K562 (cell line): Measurements from ENCODE around the gene ICAM3.

Source experiments
- DMBX1 ChIP-seq: fragments of 250-450 bp; sonication (Bioruptor Pico); IDR thresholded peaks from 2 replicates; pipeline ENCODE4 v1.8.0; 2022; ENCODE audit warnings: inconsistent platforms, mild to moderate bottlenecking, moderate library complexity, borderline replicate concordance
- EZH2 ChIP-seq: IDR thresholded peaks from 2 replicates; pipeline ENCODE4 v1.6.1; 2012; ENCODE audit warnings: low read depth, mild to moderate bottlenecking, inconsistent platforms, low read length, borderline replicate concordance
- GATAD2B ChIP-seq: fragments of 450-650 bp; IDR thresholded peaks from 2 replicates; pipeline ENCODE4 v1.6.1; 2017; ENCODE audit warnings: mild to moderate bottlenecking, borderline replicate concordance
- HDAC6 ChIP-seq: IDR thresholded peaks from 2 replicates; pipeline ENCODE4 v1.6.1; 2012; ENCODE audit warnings: low read depth, mild to moderate bottlenecking, control low read depth, inconsistent platforms, low read length, moderate library complexity
- ILK ChIP-seq: fragments of 450-650 bp; IDR thresholded peaks from 2 replicates; pipeline ENCODE4 v1.6.1; 2016; ENCODE audit warnings: missing genetic modification characterization, low read depth, mild to moderate bottlenecking, missing compliant biosample characterization, moderate library complexity, borderline replicate concordance
- NEUROD1 ChIP-seq: fragments of 150-350 bp; IDR thresholded peaks from 2 replicates; pipeline ENCODE4 v1.6.1; 2014; ENCODE audit warnings: borderline replicate concordance, low read length, low read depth; ENCODE audit not compliant: partially characterized antibody
- POLR2AphosphoS5 ChIP-seq: IDR thresholded peaks from 2 replicates; pipeline ENCODE4 v1.6.1; 2011; ENCODE audit warnings: mild to moderate bottlenecking, low read depth, low read length, moderate library complexity; ENCODE audit not compliant: control insufficient read depth, insufficient read depth
- STAG1 ChIP-seq: sonication (generic); formaldehyde crosslinking; IDR thresholded peaks from 2 replicates; pipeline ENCODE4 v1.5.0; 2020; ENCODE audit warnings: missing genetic modification reagents, borderline replicate concordance
- ZNF12 ChIP-seq: sonication (generic); formaldehyde crosslinking; IDR thresholded peaks from 2 replicates; pipeline ENCODE4 v1.4.0; 2020; ENCODE audit warnings: mild to moderate bottlenecking, missing genetic modification reagents
- TF ChIP-seq, protein P1 (sequence below): sonication (generic); formaldehyde crosslinking; IDR thresholded peaks from 2 replicates; pipeline ENCODE4 v1.8.0; 2022; ENCODE audit warnings: missing genetic modification reagents, mild to moderate bottlenecking, borderline replicate concordance
- TF ChIP-seq, protein P2 (sequence below): sonication (generic); formaldehyde crosslinking; IDR thresholded peaks from 2 replicates; pipeline ENCODE4 v1.8.1; 2022; ENCODE audit warnings: missing genetic modification reagents
- TF ChIP-seq, protein P3 (sequence below): fragments of 450-650 bp; IDR thresholded peaks from 2 replicates; pipeline ENCODE4 v1.6.1; 2016; ENCODE audit warnings: antibody characterized with exemption
- TF ChIP-seq, protein P4 (sequence below), 3 experiments: IDR thresholded peaks in 2 of 3; conservative IDR thresholded peaks in 1 of 3; 2 replicates each; pipeline ENCODE4 v1.5.1; 2011 to 2012; ENCODE audit warnings: low read length in 3 of 3, mild to moderate bottlenecking in 3 of 3, control low read depth in 2 of 3, improper control_type of control experiment in 1 of 3, inconsistent platforms in 1 of 3, low read depth in 1 of 3, mixed read lengths in 1 of 3, moderate library complexity in 1 of 3; ENCODE audit not compliant: insufficient read depth in 2 of 3

DNA sequence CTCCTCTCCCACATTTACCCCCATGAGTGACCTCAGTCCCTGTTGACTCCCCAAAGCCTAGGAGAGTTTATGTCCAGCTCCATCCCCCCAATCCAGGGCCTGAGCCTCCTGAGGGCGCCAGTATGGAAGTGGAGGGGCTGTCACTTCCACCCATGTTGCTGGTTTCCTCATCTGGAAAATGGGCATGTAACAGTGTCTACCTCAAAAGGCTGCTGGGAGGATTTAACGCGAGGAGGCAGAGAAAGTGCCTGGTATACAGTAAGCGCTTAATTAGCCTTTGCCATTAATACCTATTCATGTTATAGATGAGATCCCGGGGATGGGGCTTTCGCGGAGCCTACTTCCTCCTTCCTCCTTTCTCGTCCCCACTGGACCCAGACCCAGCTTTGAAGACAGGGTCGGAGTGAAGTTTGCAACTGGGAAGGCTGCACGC is 40.5 kb upstream of the ICAM3 start:
- TF ChIP-seq NEUROD1 (no peak), HDAC6 (no peak), GATAD2B (no peak), DMBX1 (CRISPR knock-in tag) (no peak), EZH2 (no peak), STAG1 (CRISPR knock-in tag) (no peak), ILK (no peak), ZNF12 (CRISPR knock-in tag) (no peak), POLR2AphosphoS5 (no peak)
- TF ChIP-seq, protein P1, sequence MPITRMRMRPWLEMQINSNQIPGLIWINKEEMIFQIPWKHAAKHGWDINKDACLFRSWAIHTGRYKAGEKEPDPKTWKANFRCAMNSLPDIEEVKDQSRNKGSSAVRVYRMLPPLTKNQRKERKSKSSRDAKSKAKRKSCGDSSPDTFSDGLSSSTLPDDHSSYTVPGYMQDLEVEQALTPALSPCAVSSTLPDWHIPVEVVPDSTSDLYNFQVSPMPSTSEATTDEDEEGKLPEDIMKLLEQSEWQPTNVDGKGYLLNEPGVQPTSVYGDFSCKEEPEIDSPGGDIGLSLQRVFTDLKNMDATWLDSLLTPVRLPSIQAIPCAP (CRISPR knock-in tag): no peak
- TF ChIP-seq, protein P2, sequence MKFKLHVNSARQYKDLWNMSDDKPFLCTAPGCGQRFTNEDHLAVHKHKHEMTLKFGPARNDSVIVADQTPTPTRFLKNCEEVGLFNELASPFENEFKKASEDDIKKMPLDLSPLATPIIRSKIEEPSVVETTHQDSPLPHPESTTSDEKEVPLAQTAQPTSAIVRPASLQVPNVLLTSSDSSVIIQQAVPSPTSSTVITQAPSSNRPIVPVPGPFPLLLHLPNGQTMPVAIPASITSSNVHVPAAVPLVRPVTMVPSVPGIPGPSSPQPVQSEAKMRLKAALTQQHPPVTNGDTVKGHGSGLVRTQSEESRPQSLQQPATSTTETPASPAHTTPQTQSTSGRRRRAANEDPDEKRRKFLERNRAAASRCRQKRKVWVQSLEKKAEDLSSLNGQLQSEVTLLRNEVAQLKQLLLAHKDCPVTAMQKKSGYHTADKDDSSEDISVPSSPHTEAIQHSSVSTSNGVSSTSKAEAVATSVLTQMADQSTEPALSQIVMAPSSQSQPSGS (CRISPR knock-in tag): no peak
- TF ChIP-seq, protein P3, sequence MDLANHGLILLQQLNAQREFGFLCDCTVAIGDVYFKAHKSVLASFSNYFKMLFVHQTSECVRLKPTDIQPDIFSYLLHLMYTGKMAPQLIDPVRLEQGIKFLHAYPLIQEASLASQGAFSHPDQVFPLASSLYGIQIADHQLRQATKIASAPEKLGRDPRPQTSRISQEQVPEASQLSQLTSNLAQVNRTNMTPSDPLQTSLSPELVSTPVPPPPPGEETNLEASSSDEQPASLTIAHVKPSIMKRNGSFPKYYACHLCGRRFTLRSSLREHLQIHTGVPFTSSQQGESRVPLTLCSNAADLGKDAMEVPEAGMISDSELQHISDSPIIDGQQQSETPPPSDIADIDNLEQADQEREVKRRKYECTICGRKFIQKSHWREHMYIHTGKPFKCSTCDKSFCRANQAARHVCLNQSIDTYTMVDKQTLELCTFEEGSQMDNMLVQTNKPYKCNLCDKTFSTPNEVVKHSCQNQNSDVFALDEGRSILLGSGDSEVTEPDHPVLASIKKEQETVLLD: no peak
- TF ChIP-seq, protein P4, sequence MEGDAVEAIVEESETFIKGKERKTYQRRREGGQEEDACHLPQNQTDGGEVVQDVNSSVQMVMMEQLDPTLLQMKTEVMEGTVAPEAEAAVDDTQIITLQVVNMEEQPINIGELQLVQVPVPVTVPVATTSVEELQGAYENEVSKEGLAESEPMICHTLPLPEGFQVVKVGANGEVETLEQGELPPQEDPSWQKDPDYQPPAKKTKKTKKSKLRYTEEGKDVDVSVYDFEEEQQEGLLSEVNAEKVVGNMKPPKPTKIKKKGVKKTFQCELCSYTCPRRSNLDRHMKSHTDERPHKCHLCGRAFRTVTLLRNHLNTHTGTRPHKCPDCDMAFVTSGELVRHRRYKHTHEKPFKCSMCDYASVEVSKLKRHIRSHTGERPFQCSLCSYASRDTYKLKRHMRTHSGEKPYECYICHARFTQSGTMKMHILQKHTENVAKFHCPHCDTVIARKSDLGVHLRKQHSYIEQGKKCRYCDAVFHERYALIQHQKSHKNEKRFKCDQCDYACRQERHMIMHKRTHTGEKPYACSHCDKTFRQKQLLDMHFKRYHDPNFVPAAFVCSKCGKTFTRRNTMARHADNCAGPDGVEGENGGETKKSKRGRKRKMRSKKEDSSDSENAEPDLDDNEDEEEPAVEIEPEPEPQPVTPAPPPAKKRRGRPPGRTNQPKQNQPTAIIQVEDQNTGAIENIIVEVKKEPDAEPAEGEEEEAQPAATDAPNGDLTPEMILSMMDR (IDR thresholded peaks at IDR 0.05 in 2 of 3, conservative IDR thresholded peaks at IDR 0.05 in 1 of 3; ENCODE audit: insufficient read depth in 2 of 3, low read depth in 1 of 3, low read length in 3 of 3): no peak
